H1 (cell line): Measurements from ENCODE around the gene ATP1A3. TPM values are rescaled to one million over a fixed set of nuclear protein-coding genes. Genes with fewer than 3 reads are reported as not detected.

Experiments used
- BCL11A ChIP-seq, 2 experiments: IDR thresholded peaks; one replicate each; pipeline ENCODE4 v1.6.1; 2011; ENCODE audit warnings: low read depth in 2 of 2, low read length in 2 of 2, mild to moderate bottlenecking in 2 of 2
- CTCF ChIP-seq, 3 experiments: IDR thresholded peaks; 1 replicate in 2 of 3; 2 replicates in 1 of 3; pipeline versions ENCODE4 v1.5.1 to v1.6.1; 2011; ENCODE audit warnings: low read length in 3 of 3, mild to moderate bottlenecking in 3 of 3, inconsistent platforms in 2 of 3, low read depth in 1 of 3, moderate library complexity in 1 of 3; ENCODE audit not compliant: insufficient read depth in 1 of 3; ENCODE audit errors: control extremely low read depth in 1 of 3
- GABPA ChIP-seq: IDR thresholded peaks from 2 replicates; pipeline ENCODE4 v1.6.1; 2011; ENCODE audit warnings: mild to moderate bottlenecking, low read length, moderate library complexity, borderline replicate concordance; ENCODE audit not compliant: insufficient read depth
- KDM5A ChIP-seq: fragments of 200-600 bp; IDR thresholded peaks from 2 replicates; pipeline ENCODE4 v1.7.1; 2012; ENCODE audit warnings: mild to moderate bottlenecking, low read length, inconsistent platforms, mixed read lengths
- polyA plus RNA-seq, 7 experiments: library from polyadenylated mRNA; depleted of rRNA in 3 of 7; stranded (reverse) in 5 of 7; unstranded in 2 of 7; fragments of >200 nt in 5 of 7; fragments of 200-250 nt in 2 of 7; gene quantifications; 1 replicate in 5 of 7; 2 replicates in 1 of 7; 4 replicates in 1 of 7; pipeline versions ENCODE4 v1.2.1 to v1.2.3, GENCODE V29; 2011 to 2013; ENCODE audit warnings: missing spikeins in 2 of 7, mixed read lengths in 2 of 7
- total RNA-seq: library from RNA; stranded (reverse); fragmentation: NEBNext Ultra II Directional; extraction: Animal tissue kit (Norgen Biotek cat#: 25700); gene quantifications from 2 replicates; pipeline ENCODE4 v1.2.1, GENCODE V29; 2021
- TF ChIP-seq, protein P1 (sequence below): IDR thresholded peaks from 2 replicates; pipeline ENCODE4 v1.6.1; 2011; ENCODE audit warnings: low read length, improper control_type of control experiment

ATP1A3 gene
- total and polyA plus RNA-seq, 2 of the 8 experiments (the other 6 are each of a cell fraction or from before 2014, with no cell fraction given), result 11.1 to 41.2 TPM

DNA sequence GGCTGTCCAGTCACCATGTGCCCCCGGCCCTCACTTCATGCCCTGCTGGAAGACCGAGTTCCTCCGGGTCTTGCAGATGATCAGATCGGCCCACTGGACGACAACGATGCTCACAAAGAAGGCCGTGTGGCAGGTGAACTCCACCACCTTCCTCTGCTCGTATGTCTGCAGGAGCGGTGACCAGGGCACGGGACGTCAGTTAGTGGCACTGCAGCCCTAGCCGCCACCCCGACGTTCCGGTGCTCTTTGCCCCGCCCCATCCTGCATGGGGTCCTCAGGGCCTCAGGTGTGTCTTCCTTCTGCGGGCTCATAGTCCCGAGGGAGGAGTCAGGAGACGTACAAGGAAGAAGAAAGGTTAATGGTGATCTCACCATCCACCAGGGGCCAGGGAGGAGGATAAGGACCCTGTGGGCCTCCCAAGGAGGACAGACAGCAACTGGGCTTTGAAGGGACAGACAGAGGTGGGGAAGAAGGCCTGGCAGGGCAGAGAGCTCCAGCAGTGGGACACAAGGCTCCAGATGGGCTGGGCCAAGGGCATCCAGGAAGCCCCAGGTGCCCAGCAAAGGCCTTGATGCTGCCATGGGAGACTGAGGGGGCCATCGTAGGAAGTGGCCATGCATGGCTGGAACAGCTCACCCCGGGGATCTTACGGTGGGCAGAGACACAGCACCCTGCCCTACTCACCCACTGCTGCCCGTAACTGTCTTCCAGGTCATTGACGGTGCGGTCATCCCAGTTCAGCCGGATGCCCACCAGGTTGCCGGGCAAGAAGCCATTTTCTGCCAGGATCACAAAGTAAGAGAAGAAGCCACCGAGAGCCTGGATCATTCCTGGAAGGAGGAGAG, 25.1 kb downstream of the ATP1A3 start (continued):
- TF ChIP-seq CTCF (IDR thresholded peaks at IDR 0.05; ENCODE audit: control extremely low read depth in 1 of 3, insufficient read depth in 1 of 3, low read depth in 1 of 3, low read length in 3 of 3), result no peak
- TF ChIP-seq GABPA, result no peak
- TF ChIP-seq KDM5A, result no peak
- no peak for TF ChIP-seq BCL11A (IDR thresholded peaks at IDR 0.05; ENCODE audit: low read depth in 2 of 2, low read length in 2 of 2)
- TF ChIP-seq, protein P1, sequence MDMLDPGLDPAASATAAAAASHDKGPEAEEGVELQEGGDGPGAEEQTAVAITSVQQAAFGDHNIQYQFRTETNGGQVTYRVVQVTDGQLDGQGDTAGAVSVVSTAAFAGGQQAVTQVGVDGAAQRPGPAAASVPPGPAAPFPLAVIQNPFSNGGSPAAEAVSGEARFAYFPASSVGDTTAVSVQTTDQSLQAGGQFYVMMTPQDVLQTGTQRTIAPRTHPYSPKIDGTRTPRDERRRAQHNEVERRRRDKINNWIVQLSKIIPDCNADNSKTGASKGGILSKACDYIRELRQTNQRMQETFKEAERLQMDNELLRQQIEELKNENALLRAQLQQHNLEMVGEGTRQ, result no peak
